Suprapubic skin (tissue), 4 donors: Measurements from ENCODE around the gene PACC1. TPM values are rescaled to one million over a fixed set of nuclear protein-coding genes. Genes with fewer than 3 reads are reported as not detected.

ENCODE experiments used
- DNase-seq, 2 donors: peaks; one replicate each; pipeline ENCODE4 v3.0.0-alpha.2; 2019; ENCODE audit warnings: low spot score in 2 of 2
- H3K27ac ChIP-seq: fragments of 200-600 bp; sonication (generic); one replicate; pipeline ENCODE4 v1.5.1; 2019
- H3K27me3 ChIP-seq: fragments of 200-600 bp; sonication (generic); one replicate; pipeline ENCODE4 v1.5.1; 2019
- H3K36me3 ChIP-seq: fragments of 200-600 bp; sonication (generic); one replicate; pipeline ENCODE4 v1.5.1; 2019
- H3K4me1 ChIP-seq: fragments of 200-600 bp; sonication (generic); one replicate; pipeline ENCODE4 v1.5.1; 2019
- H3K4me3 ChIP-seq: fragments of 200-600 bp; sonication (generic); one replicate; pipeline ENCODE4 v1.5.1; 2019; ENCODE audit warnings: mild to moderate bottlenecking
- H3K9me3 ChIP-seq: fragments of 200-600 bp; sonication (generic); one replicate; pipeline ENCODE4 v1.5.1; 2019
- CTCF ChIP-seq, 2 donors: fragments of 200-600 bp in 1 of 2; fragments of 450-650 bp in 1 of 2; sonication (generic) in 1 of 2; IDR thresholded peaks; one replicate each; pipeline ENCODE4 v1.5.1; 2016 to 2019; ENCODE audit warnings: antibody characterized with exemption in 2 of 2, mild to moderate bottlenecking in 1 of 2, moderate library complexity in 1 of 2
- EP300 ChIP-seq: sonication (generic); formaldehyde crosslinking; IDR thresholded peaks from one replicate; pipeline ENCODE4 v1.6.1; 2017; ENCODE audit warnings: antibody characterized with exemption
- POLR2A ChIP-seq, 2 donors: fragments of 450-650 bp; IDR thresholded peaks; one replicate each; pipeline ENCODE4 v1.6.1; 2017; ENCODE audit warnings: antibody characterized with exemption in 2 of 2, mild to moderate bottlenecking in 2 of 2, moderate library complexity in 2 of 2
- POLR2AphosphoS5 ChIP-seq, 3 donors: sonication (generic); formaldehyde crosslinking; IDR thresholded peaks; one replicate each; pipeline ENCODE4 v1.6.1; 2017; ENCODE audit warnings: antibody characterized with exemption in 3 of 3
- WGBS: methylation state at CpG from one replicate; pipeline ENCODE4 v1.1.5; 2018; 5-methylcytosine and 5-hydroxymethylcytosine counted together
- total RNA-seq, 4 donors: library from RNA; depleted of rRNA; stranded (reverse); fragments of >200 nt; gene quantifications; one replicate each; pipeline ENCODE4 v1.1.0, GENCODE V29; 2016

PACC1 gene
- total RNA-seq, 4 donors from 2014 or later = 3.3 to 11.9 (median 4.7) TPM

- 74% methylated on average over 3 of the region's 3 CpGs for WGBS
- Histone ChIP-seq H3K36me3 (no peaks in the 10 kb centered on the region), H3K9me3 (no peaks in the 10 kb centered on the region), H3K4me1 (no peaks in the 10 kb centered on the region), H3K4me3 (no peak overlapping the region), H3K27ac (no peak overlapping the region), H3K27me3 (no peaks in the 10 kb centered on the region)
- TF ChIP-seq POLR2AphosphoS5 (IDR thresholded peaks at IDR 0.05) (no peak), CTCF (IDR thresholded peaks at IDR 0.05) (no peak), EP300 (no peak), POLR2A (IDR thresholded peaks at IDR 0.05) (no peak)
- DNase-seq = no peak
These were observed 9.2 kb upstream of the PACC1 start for GRCh38 chr1:212423879-212424278.

- Histone ChIP-seq H3K4me3 (no peak overlapping the region), H3K4me1 (no peaks in the 10 kb centered on the region), H3K27ac (no peak overlapping the region), H3K9me3 (no peaks in the 10 kb centered on the region), H3K36me3 (no peaks in the 10 kb centered on the region), H3K27me3 (no peaks in the 10 kb centered on the region)
- DNase-seq = no peak
- no peak for TF ChIP-seq POLR2AphosphoS5 (IDR thresholded peaks at IDR 0.05)
- TF ChIP-seq POLR2A (IDR thresholded peaks at IDR 0.05) = no peak
- TF ChIP-seq CTCF (IDR thresholded peaks at IDR 0.05) = no peak
- TF ChIP-seq EP300 = no peak
- whole genome bisulfite sequencing = 83% methylated on average over 2 of the region's 2 CpGs
These were observed 6.5 kb upstream of the PACC1 start for GRCh38 chr1:212421165-212421564.

- H3K4me1 ChIP-seq = peaks cover 16% of the 10 kb centered on the region
- no peak for DNase-seq
- H3K27me3 ChIP-seq = no peaks in the 10 kb centered on the region
- H3K36me3 ChIP-seq = peaks cover 2% of the 10 kb centered on the region
- peak overlapping the region; percentile 82 for H3K4me3 ChIP-seq
- no peaks in the 10 kb centered on the region for H3K9me3 ChIP-seq
- TF ChIP-seq POLR2AphosphoS5 (IDR thresholded peaks at IDR 0.05) (no peak), CTCF (IDR thresholded peaks at IDR 0.05) (no peak), POLR2A (IDR thresholded peaks at IDR 0.05) (no peak), EP300 (no peak)
- no peak overlapping the region for H3K27ac ChIP-seq
- 63% methylated on average over 13 of the region's 13 CpGs for WGBS
These were observed 588 bp upstream of the PACC1 start for GRCh38 chr1:212415107-212415841.

GRCh38 chr1:212413902-212414327, 771 bp downstream of the PACC1 start:
- peaks cover 14% of the 10 kb centered on the region for H3K36me3 ChIP-seq
- WGBS = 22% methylated on average over 21 of the region's 21 CpGs
- H3K9me3 ChIP-seq = no peaks in the 10 kb centered on the region
- H3K27me3 ChIP-seq = no peaks in the 10 kb centered on the region
- DNase-seq = no peak
- H3K27ac ChIP-seq = no peak overlapping the region
- H3K4me3 ChIP-seq = peak overlapping the region; percentile 82
- TF ChIP-seq CTCF (IDR thresholded peaks at IDR 0.05) (no peak), POLR2AphosphoS5 (IDR thresholded peaks at IDR 0.05) (no peak), EP300 (no peak), POLR2A (IDR thresholded peaks at IDR 0.05) (no peak)
- peaks cover 16% of the 10 kb centered on the region for H3K4me1 ChIP-seq

GRCh38 chr1:212412374-212412773, 2.3 kb downstream of the PACC1 start:
- peaks cover 16% of the 10 kb centered on the region for H3K4me1 ChIP-seq
- no peak for DNase-seq
- H3K36me3 ChIP-seq = peaks cover 19% of the 10 kb centered on the region
- no peaks in the 10 kb centered on the region for H3K9me3 ChIP-seq
- no peak overlapping the region for H3K27ac ChIP-seq
- 96% methylated on average over 2 of the region's 3 CpGs for WGBS
- TF ChIP-seq CTCF (IDR thresholded peaks at IDR 0.05) (no peak), POLR2AphosphoS5 (IDR thresholded peaks at IDR 0.05) (no peak), EP300 (no peak), POLR2A (IDR thresholded peaks at IDR 0.05) (no peak)
- no peaks in the 10 kb centered on the region for H3K27me3 ChIP-seq
- H3K4me3 ChIP-seq = no peak overlapping the region
